HEK293 (cell line): ENCODE measurements around the gene AOC2.

Experiments
- FEZF1 ChIP-seq: fragments of 450-650 bp; formaldehyde crosslinking; IDR thresholded peaks from 2 replicates; pipeline ENCODE4 v1.5.1; 2016; ENCODE audit warnings: missing biosample characterization, missing genetic modification characterization
- GLI2 ChIP-seq: fragments of 450-650 bp; formaldehyde crosslinking; IDR thresholded peaks from 2 replicates; pipeline ENCODE4; 2017; ENCODE audit warnings: missing biosample characterization, missing genetic modification characterization, low read depth, borderline replicate concordance
- MYNN ChIP-seq: fragments of 450-650 bp; formaldehyde crosslinking; IDR thresholded peaks from 2 replicates; pipeline ENCODE4 v1.5.1; 2016; ENCODE audit warnings: missing biosample characterization, missing genetic modification characterization, borderline replicate concordance
- SETDB1 ChIP-seq: IDR thresholded peaks from one replicate; pipeline ENCODE4 v1.6.1; 2017; ENCODE audit warnings: mild to moderate bottlenecking, low read length, moderate library complexity, mixed read lengths; ENCODE audit not compliant: insufficient read length
- SP7 ChIP-seq: fragments of 450-650 bp; formaldehyde crosslinking; IDR thresholded peaks from 2 replicates; pipeline ENCODE4 v1.5.1; 2016; ENCODE audit warnings: missing biosample characterization, missing genetic modification characterization
- ZBTB1 ChIP-seq: fragments of 450-650 bp; formaldehyde crosslinking; IDR thresholded peaks from 2 replicates; pipeline ENCODE4 v1.5.1; 2016; ENCODE audit warnings: missing biosample characterization, missing genetic modification characterization
- ZFHX2 ChIP-seq: fragments of 450-650 bp; formaldehyde crosslinking; conservative IDR thresholded peaks from 2 replicates; pipeline ENCODE4 v1.5.1; 2016; ENCODE audit warnings: missing biosample characterization, missing genetic modification characterization
- ZIC2 ChIP-seq: fragments of 450-650 bp; formaldehyde crosslinking; IDR thresholded peaks from 2 replicates; pipeline ENCODE4 v1.5.1; 2016; ENCODE audit warnings: missing biosample characterization, missing genetic modification characterization
- ZNF146 ChIP-seq: fragments of 450-650 bp; formaldehyde crosslinking; IDR thresholded peaks from 2 replicates; pipeline ENCODE4 v1.5.1; 2016; ENCODE audit warnings: missing biosample characterization, missing genetic modification characterization
- ZNF211 ChIP-seq: fragments of 450-650 bp; formaldehyde crosslinking; IDR thresholded peaks from 2 replicates; pipeline ENCODE4 v1.5.1; 2016; ENCODE audit warnings: low read depth, missing biosample characterization, missing genetic modification characterization
- ZNF302 ChIP-seq: fragments of 450-650 bp; formaldehyde crosslinking; IDR thresholded peaks from 2 replicates; pipeline ENCODE4 v1.5.1; 2016; ENCODE audit warnings: missing biosample characterization, missing genetic modification characterization, low read depth
- ZNF37A ChIP-seq: fragments of 450-650 bp; IDR thresholded peaks from 2 replicates; pipeline ENCODE4 v1.5.1; 2018; ENCODE audit warnings: missing biosample characterization, missing genetic modification characterization
- ZNF596 ChIP-seq: fragments of 450-650 bp; IDR thresholded peaks from 2 replicates; pipeline ENCODE4 v1.5.0; 2018; ENCODE audit warnings: missing biosample characterization, mild to moderate bottlenecking, missing genetic modification characterization, moderate library complexity
- ZNF623 ChIP-seq: fragments of 450-650 bp; formaldehyde crosslinking; IDR thresholded peaks from 2 replicates; pipeline ENCODE4 v1.5.1; 2016; ENCODE audit warnings: missing biosample characterization, missing genetic modification characterization
- ZNF624 ChIP-seq: fragments of 450-650 bp; formaldehyde crosslinking; IDR thresholded peaks from 2 replicates; pipeline ENCODE4 v1.5.1; 2017; ENCODE audit warnings: missing biosample characterization, missing genetic modification characterization
- ZNF701 ChIP-seq: fragments of 450-650 bp; formaldehyde crosslinking; IDR thresholded peaks from 2 replicates; pipeline ENCODE4 v1.5.1; 2016; ENCODE audit warnings: missing biosample characterization, missing genetic modification characterization
- ZNF777 ChIP-seq: fragments of 450-650 bp; formaldehyde crosslinking; IDR thresholded peaks from 2 replicates; pipeline ENCODE4 v1.5.1; 2017; ENCODE audit warnings: missing biosample characterization, missing genetic modification characterization, borderline replicate concordance
- ZSCAN30 ChIP-seq: fragments of 450-650 bp; IDR thresholded peaks from 2 replicates; pipeline ENCODE4 v1.5.1; 2018; ENCODE audit warnings: missing biosample characterization, mild to moderate bottlenecking, missing genetic modification characterization, moderate library complexity
- TF ChIP-seq, protein P1 (sequence below): fragments of 450-650 bp; formaldehyde crosslinking; IDR thresholded peaks from 2 replicates; pipeline ENCODE4 v1.5.1; 2016; ENCODE audit warnings: missing biosample characterization, missing genetic modification characterization, borderline replicate concordance
- TF ChIP-seq, protein P2 (sequence below): fragments of 450-650 bp; formaldehyde crosslinking; IDR thresholded peaks from 2 replicates; pipeline ENCODE4 v1.5.1; 2016; ENCODE audit warnings: missing biosample characterization, missing genetic modification characterization
- TF ChIP-seq, protein P3 (sequence below): fragments of 450-650 bp; formaldehyde crosslinking; IDR thresholded peaks from 2 replicates; pipeline ENCODE4 v1.5.1; 2016; ENCODE audit warnings: missing biosample characterization, missing genetic modification characterization
- TF ChIP-seq, protein P4 (sequence below): fragments of 450-650 bp; formaldehyde crosslinking; IDR thresholded peaks from 2 replicates; pipeline ENCODE4 v1.5.1; 2016; ENCODE audit warnings: missing biosample characterization, missing genetic modification characterization
- TF ChIP-seq, protein P5 (sequence below): sonication (generic); formaldehyde crosslinking; IDR thresholded peaks from 2 replicates; pipeline ENCODE4 v1.8.1; 2022; ENCODE audit warnings: mild to moderate bottlenecking, moderate library complexity, missing genetic modification reagents
- TF ChIP-seq, protein P6 (sequence below): fragments of 450-650 bp; formaldehyde crosslinking; IDR thresholded peaks from 2 replicates; pipeline ENCODE4 v1.5.1; 2017; ENCODE audit warnings: missing biosample characterization, missing genetic modification characterization

Gene AOC2

DNA sequence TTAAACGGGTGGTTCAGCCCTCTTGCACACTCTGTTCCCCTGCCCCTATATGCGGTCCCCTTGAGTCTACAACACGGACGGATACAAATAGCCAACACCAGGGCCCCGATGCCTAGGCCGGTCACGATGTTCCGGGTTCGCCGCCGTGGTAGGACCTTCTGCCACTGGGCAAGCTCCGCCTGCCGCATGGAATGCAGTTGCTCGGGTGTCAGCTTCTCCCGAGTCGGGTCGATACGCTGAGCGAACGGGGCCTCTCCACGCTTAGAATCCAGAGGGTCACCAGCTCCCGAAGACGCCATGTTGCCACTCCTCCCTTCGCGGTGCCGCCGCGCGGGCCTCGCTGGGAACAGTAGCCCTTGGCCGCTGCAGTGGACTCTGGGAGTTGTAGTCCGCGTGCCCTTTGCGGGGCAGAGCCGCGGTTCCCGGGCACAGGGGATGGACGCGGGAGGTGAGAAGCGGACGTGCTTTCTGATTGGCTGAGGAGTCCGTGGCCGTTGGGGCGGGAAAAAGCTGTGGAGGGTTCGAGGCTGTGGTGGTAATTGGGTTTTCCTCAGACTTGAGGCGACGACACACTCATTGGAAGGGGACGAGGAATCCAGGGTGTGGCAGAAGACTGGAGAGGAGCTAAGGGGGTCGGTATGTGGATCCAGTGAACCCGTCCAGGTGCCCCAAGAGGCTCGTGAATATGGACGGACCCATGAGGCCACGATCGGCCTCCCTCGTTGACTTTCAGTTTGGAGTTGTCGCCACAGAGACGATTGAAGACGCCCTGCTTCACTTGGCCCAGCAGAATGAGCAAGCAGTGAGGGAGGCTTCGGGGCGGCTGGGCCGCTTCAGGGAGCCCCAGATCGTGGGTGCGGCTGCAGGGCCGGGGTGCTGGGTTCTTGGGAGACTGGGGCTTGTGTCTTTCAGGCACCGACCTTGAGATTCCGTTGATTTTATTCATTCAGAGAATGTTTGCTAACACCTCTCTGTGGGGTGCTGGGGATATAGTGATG lies 45.7 kb upstream of the AOC2 start, which contains the start of the genes CNTD1 and COA3 (continued):
- TF ChIP-seq SETDB1 (peak; percentile 89), ZNF623 (no peak), ZNF302 (tag by site-specific recombination) (no peak), ZNF777 (tag by site-specific recombination) (0 out of 2 replicates have a peak, but pooled peaks have one; percentile 49), ZNF211 (tag by site-specific recombination) (no peak), GLI2 (tag by site-specific recombination) (no peak), ZNF37A (tag by site-specific recombination) (no peak), ZFHX2 (no peak), ZIC2 (tag by site-specific recombination) (no peak), FEZF1 (no peak), ZNF146 (tag by site-specific recombination) (no peak), ZNF596 (tag by site-specific recombination) (no peak), SP7 (peak; percentile 69; the same call in 1 of the 2 replicates), ZBTB1 (no peak), MYNN (tag by site-specific recombination) (no peak), ZSCAN30 (tag by site-specific recombination) (no peak), ZNF701 (tag by site-specific recombination) (no peak), ZNF624 (tag by site-specific recombination) (no peak)
- TF ChIP-seq, protein P1, sequence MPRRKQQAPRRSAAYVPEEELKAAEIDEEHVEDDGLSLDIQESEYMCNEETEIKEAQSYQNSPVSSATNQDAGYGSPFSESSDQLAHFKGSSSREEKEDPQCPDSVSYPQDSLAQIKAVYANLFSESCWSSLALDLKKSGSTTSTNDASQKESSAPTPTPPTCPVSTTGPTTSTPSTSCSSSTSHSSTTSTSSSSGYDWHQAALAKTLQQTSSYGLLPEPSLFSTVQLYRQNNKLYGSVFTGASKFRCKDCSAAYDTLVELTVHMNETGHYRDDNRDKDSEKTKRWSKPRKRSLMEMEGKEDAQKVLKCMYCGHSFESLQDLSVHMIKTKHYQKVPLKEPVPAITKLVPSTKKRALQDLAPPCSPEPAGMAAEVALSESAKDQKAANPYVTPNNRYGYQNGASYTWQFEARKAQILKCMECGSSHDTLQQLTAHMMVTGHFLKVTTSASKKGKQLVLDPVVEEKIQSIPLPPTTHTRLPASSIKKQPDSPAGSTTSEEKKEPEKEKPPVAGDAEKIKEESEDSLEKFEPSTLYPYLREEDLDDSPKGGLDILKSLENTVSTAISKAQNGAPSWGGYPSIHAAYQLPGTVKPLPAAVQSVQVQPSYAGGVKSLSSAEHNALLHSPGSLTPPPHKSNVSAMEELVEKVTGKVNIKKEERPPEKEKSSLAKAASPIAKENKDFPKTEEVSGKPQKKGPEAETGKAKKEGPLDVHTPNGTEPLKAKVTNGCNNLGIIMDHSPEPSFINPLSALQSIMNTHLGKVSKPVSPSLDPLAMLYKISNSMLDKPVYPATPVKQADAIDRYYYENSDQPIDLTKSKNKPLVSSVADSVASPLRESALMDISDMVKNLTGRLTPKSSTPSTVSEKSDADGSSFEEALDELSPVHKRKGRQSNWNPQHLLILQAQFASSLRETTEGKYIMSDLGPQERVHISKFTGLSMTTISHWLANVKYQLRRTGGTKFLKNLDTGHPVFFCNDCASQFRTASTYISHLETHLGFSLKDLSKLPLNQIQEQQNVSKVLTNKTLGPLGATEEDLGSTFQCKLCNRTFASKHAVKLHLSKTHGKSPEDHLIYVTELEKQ (tag by site-specific recombination): no peak
- TF ChIP-seq, protein P2, sequence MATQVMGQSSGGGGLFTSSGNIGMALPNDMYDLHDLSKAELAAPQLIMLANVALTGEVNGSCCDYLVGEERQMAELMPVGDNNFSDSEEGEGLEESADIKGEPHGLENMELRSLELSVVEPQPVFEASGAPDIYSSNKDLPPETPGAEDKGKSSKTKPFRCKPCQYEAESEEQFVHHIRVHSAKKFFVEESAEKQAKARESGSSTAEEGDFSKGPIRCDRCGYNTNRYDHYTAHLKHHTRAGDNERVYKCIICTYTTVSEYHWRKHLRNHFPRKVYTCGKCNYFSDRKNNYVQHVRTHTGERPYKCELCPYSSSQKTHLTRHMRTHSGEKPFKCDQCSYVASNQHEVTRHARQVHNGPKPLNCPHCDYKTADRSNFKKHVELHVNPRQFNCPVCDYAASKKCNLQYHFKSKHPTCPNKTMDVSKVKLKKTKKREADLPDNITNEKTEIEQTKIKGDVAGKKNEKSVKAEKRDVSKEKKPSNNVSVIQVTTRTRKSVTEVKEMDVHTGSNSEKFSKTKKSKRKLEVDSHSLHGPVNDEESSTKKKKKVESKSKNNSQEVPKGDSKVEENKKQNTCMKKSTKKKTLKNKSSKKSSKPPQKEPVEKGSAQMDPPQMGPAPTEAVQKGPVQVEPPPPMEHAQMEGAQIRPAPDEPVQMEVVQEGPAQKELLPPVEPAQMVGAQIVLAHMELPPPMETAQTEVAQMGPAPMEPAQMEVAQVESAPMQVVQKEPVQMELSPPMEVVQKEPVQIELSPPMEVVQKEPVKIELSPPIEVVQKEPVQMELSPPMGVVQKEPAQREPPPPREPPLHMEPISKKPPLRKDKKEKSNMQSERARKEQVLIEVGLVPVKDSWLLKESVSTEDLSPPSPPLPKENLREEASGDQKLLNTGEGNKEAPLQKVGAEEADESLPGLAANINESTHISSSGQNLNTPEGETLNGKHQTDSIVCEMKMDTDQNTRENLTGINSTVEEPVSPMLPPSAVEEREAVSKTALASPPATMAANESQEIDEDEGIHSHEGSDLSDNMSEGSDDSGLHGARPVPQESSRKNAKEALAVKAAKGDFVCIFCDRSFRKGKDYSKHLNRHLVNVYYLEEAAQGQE (tag by site-specific recombination): no peak
- TF ChIP-seq, protein P3, sequence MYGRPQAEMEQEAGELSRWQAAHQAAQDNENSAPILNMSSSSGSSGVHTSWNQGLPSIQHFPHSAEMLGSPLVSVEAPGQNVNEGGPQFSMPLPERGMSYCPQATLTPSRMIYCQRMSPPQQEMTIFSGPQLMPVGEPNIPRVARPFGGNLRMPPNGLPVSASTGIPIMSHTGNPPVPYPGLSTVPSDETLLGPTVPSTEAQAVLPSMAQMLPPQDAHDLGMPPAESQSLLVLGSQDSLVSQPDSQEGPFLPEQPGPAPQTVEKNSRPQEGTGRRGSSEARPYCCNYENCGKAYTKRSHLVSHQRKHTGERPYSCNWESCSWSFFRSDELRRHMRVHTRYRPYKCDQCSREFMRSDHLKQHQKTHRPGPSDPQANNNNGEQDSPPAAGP (tag by site-specific recombination): no peak
- TF ChIP-seq, protein P4, sequence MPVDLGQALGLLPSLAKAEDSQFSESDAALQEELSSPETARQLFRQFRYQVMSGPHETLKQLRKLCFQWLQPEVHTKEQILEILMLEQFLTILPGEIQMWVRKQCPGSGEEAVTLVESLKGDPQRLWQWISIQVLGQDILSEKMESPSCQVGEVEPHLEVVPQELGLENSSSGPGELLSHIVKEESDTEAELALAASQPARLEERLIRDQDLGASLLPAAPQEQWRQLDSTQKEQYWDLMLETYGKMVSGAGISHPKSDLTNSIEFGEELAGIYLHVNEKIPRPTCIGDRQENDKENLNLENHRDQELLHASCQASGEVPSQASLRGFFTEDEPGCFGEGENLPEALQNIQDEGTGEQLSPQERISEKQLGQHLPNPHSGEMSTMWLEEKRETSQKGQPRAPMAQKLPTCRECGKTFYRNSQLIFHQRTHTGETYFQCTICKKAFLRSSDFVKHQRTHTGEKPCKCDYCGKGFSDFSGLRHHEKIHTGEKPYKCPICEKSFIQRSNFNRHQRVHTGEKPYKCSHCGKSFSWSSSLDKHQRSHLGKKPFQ (tag by site-specific recombination): peak; percentile 59; the same call in 1 of the 2 replicates
- TF ChIP-seq, protein P5, sequence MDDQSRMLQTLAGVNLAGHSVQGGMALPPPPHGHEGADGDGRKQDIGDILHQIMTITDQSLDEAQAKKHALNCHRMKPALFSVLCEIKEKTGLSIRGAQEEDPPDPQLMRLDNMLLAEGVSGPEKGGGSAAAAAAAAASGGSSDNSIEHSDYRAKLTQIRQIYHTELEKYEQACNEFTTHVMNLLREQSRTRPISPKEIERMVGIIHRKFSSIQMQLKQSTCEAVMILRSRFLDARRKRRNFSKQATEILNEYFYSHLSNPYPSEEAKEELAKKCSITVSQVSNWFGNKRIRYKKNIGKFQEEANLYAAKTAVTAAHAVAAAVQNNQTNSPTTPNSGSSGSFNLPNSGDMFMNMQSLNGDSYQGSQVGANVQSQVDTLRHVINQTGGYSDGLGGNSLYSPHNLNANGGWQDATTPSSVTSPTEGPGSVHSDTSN (CRISPR knock-in tag): peak; percentile 88
- TF ChIP-seq, protein P6, sequence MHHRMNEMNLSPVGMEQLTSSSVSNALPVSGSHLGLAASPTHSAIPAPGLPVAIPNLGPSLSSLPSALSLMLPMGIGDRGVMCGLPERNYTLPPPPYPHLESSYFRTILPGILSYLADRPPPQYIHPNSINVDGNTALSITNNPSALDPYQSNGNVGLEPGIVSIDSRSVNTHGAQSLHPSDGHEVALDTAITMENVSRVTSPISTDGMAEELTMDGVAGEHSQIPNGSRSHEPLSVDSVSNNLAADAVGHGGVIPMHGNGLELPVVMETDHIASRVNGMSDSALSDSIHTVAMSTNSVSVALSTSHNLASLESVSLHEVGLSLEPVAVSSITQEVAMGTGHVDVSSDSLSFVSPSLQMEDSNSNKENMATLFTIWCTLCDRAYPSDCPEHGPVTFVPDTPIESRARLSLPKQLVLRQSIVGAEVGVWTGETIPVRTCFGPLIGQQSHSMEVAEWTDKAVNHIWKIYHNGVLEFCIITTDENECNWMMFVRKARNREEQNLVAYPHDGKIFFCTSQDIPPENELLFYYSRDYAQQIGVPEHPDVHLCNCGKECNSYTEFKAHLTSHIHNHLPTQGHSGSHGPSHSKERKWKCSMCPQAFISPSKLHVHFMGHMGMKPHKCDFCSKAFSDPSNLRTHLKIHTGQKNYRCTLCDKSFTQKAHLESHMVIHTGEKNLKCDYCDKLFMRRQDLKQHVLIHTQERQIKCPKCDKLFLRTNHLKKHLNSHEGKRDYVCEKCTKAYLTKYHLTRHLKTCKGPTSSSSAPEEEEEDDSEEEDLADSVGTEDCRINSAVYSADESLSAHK (tag by site-specific recombination): peak; percentile 34; the same call in 1 of the 2 replicates
